GM18498 (cell line): Measurements from ENCODE around the gene OR5AU1.
"Not testable (repeated sequence)": the region's sequence is repeated elsewhere in the genome, so short reads cannot be mapped to it uniquely, and the experiment has no call there.

ENCODE experiments used
- ATAC-seq: cut with Tn5 transposase; IDR thresholded peaks from one replicate; pipeline ENCODE4 v1.9.1; 2021; ENCODE audit warnings: mild to moderate bottlenecking, moderate library complexity; ENCODE audit not compliant: unreplicated experiment

Gene OR5AU1

GRCh38 chr14:21182166-21182565, 26.3 kb upstream of the OR5AU1 start:
- no peak for ATAC-seq

- no peak for ATAC-seq
Observed at GRCh38 chr14:21171128-21171527, 15.3 kb upstream of the OR5AU1 start.

- no peak for ATAC-seq
Observed at GRCh38 chr14:21169573-21169972, 13.7 kb upstream of the OR5AU1 start.

- no peak for ATAC-seq
Observed at GRCh38 chr14:21168055-21168454, 12.2 kb upstream of the OR5AU1 start.

- not testable (repeated sequence) for ATAC-seq
Observed at GRCh38 chr14:21165670-21166069, 9.8 kb upstream of the OR5AU1 start.

GRCh38 chr14:21165002-21165605, 9.2 kb upstream of the OR5AU1 start:
- ATAC-seq: not testable (repeated sequence)

GRCh38 chr14:21163871-21164291, 8.0 kb upstream of the OR5AU1 start:
- no peak for ATAC-seq

GRCh38 chr14:21162081-21162480, 6.2 kb upstream of the OR5AU1 start:
- no peak for ATAC-seq

- ATAC-seq: no peak
Observed at GRCh38 chr14:21160061-21160610, 4.3 kb upstream of the OR5AU1 start.

- ATAC-seq: not testable (repeated sequence)
Observed at GRCh38 chr14:21158175-21158574, 2.3 kb upstream of the OR5AU1 start.

GRCh38 chr14:21149641-21150367, 6.1 kb downstream of the OR5AU1 start:
- ATAC-seq: no peak

GRCh38 chr14:21145437-21145836, 10.4 kb downstream of the OR5AU1 start:
- no peak for ATAC-seq

GRCh38 chr14:21142357-21142756, 13.5 kb downstream of the OR5AU1 start:
- no peak for ATAC-seq

GRCh38 chr14:21136024-21136423, 19.8 kb downstream of the OR5AU1 start:
- ATAC-seq: no peak

GRCh38 chr14:21133901-21134300, 22.0 kb downstream of the OR5AU1 start:
- ATAC-seq: no peak

- no peak for ATAC-seq
Observed at GRCh38 chr14:21123429-21123828, 32.4 kb downstream of the OR5AU1 start.

GRCh38 chr14:21121122-21121521, 34.7 kb downstream of the OR5AU1 start:
- no peak for ATAC-seq

- no peak for ATAC-seq
Observed at GRCh38 chr14:21120686-21121085, 35.2 kb downstream of the OR5AU1 start.

GRCh38 chr14:21118933-21119332, 36.9 kb downstream of the OR5AU1 start:
- no peak for ATAC-seq

- no peak for ATAC-seq
Observed at GRCh38 chr14:21113369-21113768, 42.5 kb downstream of the OR5AU1 start.

GRCh38 chr14:21112255-21112654, 43.6 kb downstream of the OR5AU1 start:
- ATAC-seq: no peak
